HG03064 (cell line): ENCODE measurements around the gene POGZ.

Experiments
- ATAC-seq: cut with Tn5 transposase; IDR thresholded peaks from one replicate; pipeline ENCODE4 v1.9.1; 2021; ENCODE audit warnings: low read depth; ENCODE audit not compliant: unreplicated experiment

The POGZ gene, protein sequence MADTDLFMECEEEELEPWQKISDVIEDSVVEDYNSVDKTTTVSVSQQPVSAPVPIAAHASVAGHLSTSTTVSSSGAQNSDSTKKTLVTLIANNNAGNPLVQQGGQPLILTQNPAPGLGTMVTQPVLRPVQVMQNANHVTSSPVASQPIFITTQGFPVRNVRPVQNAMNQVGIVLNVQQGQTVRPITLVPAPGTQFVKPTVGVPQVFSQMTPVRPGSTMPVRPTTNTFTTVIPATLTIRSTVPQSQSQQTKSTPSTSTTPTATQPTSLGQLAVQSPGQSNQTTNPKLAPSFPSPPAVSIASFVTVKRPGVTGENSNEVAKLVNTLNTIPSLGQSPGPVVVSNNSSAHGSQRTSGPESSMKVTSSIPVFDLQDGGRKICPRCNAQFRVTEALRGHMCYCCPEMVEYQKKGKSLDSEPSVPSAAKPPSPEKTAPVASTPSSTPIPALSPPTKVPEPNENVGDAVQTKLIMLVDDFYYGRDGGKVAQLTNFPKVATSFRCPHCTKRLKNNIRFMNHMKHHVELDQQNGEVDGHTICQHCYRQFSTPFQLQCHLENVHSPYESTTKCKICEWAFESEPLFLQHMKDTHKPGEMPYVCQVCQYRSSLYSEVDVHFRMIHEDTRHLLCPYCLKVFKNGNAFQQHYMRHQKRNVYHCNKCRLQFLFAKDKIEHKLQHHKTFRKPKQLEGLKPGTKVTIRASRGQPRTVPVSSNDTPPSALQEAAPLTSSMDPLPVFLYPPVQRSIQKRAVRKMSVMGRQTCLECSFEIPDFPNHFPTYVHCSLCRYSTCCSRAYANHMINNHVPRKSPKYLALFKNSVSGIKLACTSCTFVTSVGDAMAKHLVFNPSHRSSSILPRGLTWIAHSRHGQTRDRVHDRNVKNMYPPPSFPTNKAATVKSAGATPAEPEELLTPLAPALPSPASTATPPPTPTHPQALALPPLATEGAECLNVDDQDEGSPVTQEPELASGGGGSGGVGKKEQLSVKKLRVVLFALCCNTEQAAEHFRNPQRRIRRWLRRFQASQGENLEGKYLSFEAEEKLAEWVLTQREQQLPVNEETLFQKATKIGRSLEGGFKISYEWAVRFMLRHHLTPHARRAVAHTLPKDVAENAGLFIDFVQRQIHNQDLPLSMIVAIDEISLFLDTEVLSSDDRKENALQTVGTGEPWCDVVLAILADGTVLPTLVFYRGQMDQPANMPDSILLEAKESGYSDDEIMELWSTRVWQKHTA (N-terminal part only)

GRCh38 chr1:151459331-151460046, at the start of gene POGZ:
POGZ (minus strand) TSS chr1:151459494; CDS start chr1:151442204, 17,290 bp downstream.
- ATAC-seq: peak; percentile 60

DNA sequence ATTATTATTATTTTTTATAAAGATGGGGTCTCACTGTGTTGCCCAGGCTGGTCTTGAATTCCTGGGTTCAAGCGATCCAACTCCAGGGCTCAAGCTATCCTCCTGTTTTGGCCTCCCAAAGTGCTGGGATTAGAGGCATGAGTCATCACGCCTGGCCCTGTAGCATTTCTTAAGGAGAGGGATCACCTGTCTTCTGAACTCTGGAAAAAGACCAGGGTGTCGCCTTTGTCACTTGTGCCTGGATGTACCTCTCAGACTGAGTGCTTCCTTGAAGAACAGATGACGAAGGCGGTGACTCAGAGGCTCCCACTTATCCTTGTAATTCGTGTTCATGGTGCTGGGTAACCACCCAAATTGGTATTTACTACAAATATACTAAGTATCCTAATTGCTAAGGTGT, 49.5 kb upstream of the POGZ start:
- ATAC-seq: no peak

DNA sequence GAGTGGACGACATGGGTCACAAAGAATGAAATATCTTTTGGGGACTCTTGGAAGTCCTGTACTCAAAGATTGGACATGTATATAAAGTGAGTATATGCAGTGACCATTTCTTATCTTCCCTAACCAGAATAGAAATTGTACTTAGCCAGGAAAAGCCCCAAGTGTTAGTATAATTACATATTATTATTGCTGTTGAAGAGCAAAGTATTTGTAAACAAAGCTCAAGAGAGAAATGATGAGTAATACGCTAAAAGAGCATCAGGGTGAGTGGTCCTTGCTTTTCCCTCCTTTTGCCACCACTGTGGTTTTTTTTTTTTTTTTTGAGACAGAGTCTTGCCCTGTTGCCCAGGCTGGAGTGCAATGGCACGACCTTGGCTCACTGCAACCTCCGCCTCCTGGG, 45.5 kb upstream of the POGZ start:
- no peak for ATAC-seq

- ATAC-seq: no peak
These were observed 45.0 kb upstream of the POGZ start for GRCh38 chr1:151504252-151504651.

DNA sequence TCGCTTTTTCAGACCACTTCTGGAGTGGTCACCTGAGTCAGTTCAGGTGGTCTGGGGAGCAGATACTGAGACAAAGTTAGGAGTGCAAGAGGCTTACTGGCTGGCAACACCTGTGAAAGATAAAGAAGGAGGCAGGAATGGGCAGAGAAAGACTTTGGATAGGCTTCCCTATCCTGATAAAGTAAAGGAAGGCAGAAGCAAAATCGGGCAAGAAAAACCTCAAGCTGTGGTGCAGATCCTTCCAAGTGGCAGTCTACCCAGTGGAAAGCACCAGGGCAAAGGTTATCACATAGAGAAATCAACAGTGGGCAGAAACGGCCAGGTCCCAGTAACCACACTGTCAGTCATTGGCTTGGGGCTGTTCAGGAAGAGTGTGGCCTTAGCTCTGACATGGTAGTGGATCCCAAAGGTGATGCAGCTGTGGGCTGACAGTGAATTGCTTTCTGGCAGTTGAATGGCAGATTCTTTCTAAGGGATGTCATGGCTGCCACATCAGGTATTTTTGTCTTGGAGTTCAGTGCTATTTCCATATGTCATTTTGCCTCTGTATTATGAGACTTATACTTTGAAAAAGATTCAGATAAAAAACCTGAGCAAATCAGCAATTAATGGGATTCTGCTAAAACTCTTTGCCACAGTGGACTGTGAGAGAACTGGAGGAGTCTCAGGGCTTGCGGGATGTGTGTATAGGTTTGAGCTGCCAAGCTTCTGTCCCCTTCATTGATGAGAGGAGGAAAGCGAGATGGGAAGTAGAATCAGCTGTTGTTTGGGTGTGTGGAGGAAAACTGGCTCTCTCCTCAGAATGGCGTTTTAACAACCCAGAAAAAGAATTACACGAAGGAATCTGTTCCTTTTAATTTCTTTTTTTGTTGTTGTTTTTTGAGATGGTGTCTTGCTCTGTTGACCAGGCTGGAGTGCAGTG, 43.8 kb upstream of the POGZ start:
- no peak for ATAC-seq

- no peak for ATAC-seq
These were observed 42.9 kb upstream of the POGZ start for GRCh38 chr1:151502035-151502700.

- no peak for ATAC-seq
These were observed 42.2 kb upstream of the POGZ start for GRCh38 chr1:151501474-151501873.

- no peak for ATAC-seq
These were observed 40.6 kb upstream of the POGZ start for GRCh38 chr1:151499930-151500329.

DNA sequence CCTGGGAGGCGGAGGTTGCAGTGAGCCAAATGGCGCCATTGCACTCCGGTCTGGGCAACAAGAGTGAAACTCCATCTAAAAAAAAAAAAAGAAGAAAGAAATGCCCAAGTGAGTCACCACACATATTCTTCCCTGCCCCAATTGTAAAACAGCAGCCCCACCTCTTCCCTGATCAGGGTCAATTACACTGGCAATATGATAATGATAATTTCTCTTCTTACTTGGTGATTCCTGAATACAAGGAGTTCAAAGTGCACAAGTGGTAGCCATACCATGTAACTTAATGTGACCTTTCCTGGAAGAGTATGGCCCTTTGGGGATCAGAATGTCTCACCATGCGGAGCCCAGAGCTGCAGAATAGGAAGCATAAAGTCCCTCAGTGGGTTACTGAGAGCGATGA, 40.1 kb upstream of the POGZ start:
- no peak for ATAC-seq

DNA sequence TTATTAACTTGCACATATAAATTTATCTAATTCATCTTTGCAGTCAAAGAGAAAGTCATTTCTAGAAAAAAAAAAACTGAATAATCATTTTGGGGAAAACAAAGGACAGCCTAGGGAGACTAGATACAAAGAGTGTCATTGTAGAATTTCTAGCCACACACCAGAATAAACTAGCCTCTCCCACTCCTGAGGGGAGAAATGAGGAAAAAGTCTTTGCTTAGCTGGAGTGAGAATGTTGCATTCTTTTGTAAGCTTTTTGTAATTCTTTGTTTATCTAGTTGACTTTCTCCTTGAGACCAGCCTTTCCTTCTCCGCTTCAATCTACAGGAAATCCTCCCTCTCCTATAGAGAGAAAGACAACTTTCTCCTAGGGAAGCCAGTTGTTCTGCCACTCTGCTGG, 36.0 kb upstream of the POGZ start:
- no peak for ATAC-seq

GRCh38 chr1:151494741-151495281, 35.5 kb upstream of the POGZ start:
- no peak for ATAC-seq

GRCh38 chr1:151493042-151493441, 33.7 kb upstream of the POGZ start:
- no peak for ATAC-seq

DNA sequence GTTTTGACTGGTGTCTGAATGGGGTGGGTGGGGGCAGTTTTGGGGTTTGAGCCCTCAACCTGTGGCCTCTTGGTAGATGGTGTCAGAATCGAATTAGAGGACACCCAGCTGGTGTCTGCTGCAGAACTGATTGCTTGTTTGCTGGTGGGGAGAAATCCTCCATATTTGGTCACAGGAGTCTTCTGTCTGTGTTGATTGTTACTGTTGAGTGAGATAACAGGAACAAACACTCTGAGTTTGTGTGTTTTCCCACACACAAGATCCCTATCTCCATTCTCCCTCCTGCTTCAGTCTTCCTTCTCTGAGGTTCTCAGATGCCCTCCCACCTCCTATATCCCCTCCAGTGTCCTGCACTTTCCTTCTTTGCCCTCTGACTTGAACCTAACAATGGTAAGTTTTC, 32.8 kb upstream of the POGZ start:
- ATAC-seq: no peak

DNA sequence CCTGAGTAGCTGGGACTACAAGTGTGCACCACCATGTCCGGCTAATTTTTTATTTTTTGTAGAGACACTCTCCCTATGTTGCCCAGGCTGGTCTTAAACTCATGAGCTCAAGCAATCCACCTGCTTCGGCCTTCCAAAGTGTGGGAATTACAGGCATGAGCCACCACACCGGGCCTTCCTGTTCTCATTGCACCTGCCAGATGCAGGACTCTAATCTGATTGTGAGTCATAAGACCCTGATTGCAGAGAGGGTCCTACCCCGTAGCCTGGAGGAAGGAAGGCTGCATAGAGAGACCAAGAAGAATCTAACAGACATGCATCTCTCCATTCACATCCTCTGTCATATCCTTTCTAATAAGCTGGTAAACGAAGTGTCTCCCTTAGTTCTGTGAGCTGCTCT, 32.3 kb upstream of the POGZ start:
- ATAC-seq: no peak

- no peak for ATAC-seq
These were observed 27.3 kb upstream of the POGZ start for GRCh38 chr1:151486557-151486956.

DNA sequence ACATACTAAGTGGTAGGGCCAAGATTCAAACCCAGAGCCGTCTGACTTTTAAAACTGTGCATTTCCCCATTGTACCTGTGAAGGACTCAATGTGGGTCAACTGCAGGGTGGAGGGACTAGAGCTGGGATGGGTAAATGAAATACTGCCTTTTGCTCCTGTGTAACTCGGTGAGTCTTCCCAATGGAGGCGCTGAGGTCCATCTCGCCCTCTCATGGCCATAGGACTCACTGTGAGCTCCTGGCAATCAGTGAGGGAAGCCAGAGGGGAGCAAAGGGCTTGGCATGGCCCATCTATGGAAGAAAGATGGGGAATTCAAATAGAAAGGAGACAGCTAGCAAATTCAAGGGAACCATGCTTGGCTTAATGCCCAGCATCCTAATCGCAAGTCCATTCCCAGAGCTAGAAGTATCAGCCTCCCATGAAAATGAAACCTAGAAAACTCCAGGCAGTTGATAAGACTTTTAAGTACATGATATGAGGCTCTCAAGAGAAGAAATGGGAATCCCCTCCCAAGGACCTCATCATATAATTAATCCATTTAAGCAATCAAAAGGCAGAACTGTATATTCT, 26.5 kb upstream of the POGZ start:
- ATAC-seq: no peak

- no peak for ATAC-seq
These were observed 22.7 kb upstream of the POGZ start for GRCh38 chr1:151482017-151482416.

GRCh38 chr1:151479462-151479861, 20.2 kb upstream of the POGZ start:
- ATAC-seq: no peak
